ENCODE measurements around the gene FOXL3.

GRCh38 chr7:329691-330281, 39.8 kb downstream of the FOXL3 start:
- TF ChIP-seq CTCF (IDR thresholded peaks at IDR 0.05) (no peak), POLR2A (IDR thresholded peaks at IDR 0.05; ENCODE audit: low read depth) (no peak)
